Measurements from ENCODE around the gene CST3.

DNA sequence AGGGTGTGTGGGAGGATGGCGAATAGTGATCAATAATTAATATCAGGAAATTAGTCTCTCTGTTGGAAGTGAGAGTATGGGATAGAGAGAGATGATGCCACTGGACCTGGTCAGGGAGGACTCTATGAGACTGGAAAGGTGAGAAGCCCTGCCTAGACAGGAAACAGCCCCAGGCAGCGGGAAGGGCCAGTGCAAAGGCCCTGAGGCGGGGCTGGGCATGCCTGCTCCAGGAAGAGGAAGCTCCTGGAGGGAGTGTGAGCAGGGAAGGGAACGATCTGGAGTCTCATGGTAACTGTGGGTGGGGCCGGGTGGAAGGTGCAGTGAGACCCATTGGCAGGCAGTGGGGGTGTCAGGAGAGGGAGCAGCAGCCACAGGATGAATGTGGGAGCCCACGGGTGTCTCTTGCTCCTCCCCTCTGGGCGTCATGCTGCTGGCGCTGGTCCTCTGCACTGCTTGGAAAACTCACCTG lies 1.8 kb upstream of the CST3 start:
- TF ChIP-seq, protein P1, sequence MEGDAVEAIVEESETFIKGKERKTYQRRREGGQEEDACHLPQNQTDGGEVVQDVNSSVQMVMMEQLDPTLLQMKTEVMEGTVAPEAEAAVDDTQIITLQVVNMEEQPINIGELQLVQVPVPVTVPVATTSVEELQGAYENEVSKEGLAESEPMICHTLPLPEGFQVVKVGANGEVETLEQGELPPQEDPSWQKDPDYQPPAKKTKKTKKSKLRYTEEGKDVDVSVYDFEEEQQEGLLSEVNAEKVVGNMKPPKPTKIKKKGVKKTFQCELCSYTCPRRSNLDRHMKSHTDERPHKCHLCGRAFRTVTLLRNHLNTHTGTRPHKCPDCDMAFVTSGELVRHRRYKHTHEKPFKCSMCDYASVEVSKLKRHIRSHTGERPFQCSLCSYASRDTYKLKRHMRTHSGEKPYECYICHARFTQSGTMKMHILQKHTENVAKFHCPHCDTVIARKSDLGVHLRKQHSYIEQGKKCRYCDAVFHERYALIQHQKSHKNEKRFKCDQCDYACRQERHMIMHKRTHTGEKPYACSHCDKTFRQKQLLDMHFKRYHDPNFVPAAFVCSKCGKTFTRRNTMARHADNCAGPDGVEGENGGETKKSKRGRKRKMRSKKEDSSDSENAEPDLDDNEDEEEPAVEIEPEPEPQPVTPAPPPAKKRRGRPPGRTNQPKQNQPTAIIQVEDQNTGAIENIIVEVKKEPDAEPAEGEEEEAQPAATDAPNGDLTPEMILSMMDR (IDR thresholded peaks at IDR 0.05; ENCODE audit: poor library complexity) = no peak
- TF ChIP-seq EZH2 (IDR thresholded peaks at IDR 0.05; ENCODE audit: borderline replicate concordance) = no peak
